Measurements from ENCODE around the gene UNC13D. TPM values are rescaled to one million over a fixed set of nuclear protein-coding genes. Genes with fewer than 3 reads are reported as not detected.

Gene UNC13D
- total and polyA plus RNA-seq, 9 of the 15 experiments (the other 6 are each of a cell fraction or from before 2014, with no cell fraction given): 0.86 to 244 (median 69.2) TPM

- TF ChIP-seq ATF2 (CRISPR knock-in tag; IDR thresholded peaks at IDR 0.05) (no peak), SMARCA4 (IDR thresholded peaks at IDR 0.05) (no peak), NCOA6 (IDR thresholded peaks at IDR 0.05) (no peak), ZNF253 (CRISPR knock-in tag; conservative IDR thresholded peaks at IDR 0.05) (no peak), MXI1 (IDR thresholded peaks at IDR 0.05; ENCODE audit: low read depth, low read length) (no peak), ELF4 (CRISPR knock-in tag; IDR thresholded peaks at IDR 0.05) (no peak), XRCC3 (IDR thresholded peaks at IDR 0.05) (no peak), DPF2 (IDR thresholded peaks at IDR 0.05) (no peak), XRCC5 (IDR thresholded peaks at IDR 0.05; ENCODE audit: low read depth, low read length) (0 out of 2 replicates have a peak, but pooled peaks have one; percentile 80), RBM34 (IDR thresholded peaks at IDR 0.05; ENCODE audit: borderline replicate concordance, insufficient read depth, low read length) (no peak), KLF1 (tag; IDR thresholded peaks at IDR 0.05) (no peak), BRD4 (IDR thresholded peaks at IDR 0.05) (no peak), ZNF57 (CRISPR knock-in tag; IDR thresholded peaks at IDR 0.05) (no peak), ZNF175 (CRISPR knock-in tag; IDR thresholded peaks at IDR 0.05; ENCODE audit: low read depth) (no peak), ZEB2 (IDR thresholded peaks at IDR 0.05) (peak; percentile 60; the same call in 1 of the 2 replicates), TGIF2 (CRISPR knock-in tag; IDR thresholded peaks at IDR 0.05) (no peak), ATF3 (IDR thresholded peaks at IDR 0.05) (no peak), ATF3 (CRISPR knock-in tag; conservative IDR thresholded peaks at IDR 0.05) (no peak), ZNF445 (CRISPR knock-in tag; IDR thresholded peaks at IDR 0.05; ENCODE audit: low read depth) (no peak), PHTF2 (CRISPR knock-in tag; IDR thresholded peaks at IDR 0.05) (no peak)
- TF ChIP-seq, protein P1, sequence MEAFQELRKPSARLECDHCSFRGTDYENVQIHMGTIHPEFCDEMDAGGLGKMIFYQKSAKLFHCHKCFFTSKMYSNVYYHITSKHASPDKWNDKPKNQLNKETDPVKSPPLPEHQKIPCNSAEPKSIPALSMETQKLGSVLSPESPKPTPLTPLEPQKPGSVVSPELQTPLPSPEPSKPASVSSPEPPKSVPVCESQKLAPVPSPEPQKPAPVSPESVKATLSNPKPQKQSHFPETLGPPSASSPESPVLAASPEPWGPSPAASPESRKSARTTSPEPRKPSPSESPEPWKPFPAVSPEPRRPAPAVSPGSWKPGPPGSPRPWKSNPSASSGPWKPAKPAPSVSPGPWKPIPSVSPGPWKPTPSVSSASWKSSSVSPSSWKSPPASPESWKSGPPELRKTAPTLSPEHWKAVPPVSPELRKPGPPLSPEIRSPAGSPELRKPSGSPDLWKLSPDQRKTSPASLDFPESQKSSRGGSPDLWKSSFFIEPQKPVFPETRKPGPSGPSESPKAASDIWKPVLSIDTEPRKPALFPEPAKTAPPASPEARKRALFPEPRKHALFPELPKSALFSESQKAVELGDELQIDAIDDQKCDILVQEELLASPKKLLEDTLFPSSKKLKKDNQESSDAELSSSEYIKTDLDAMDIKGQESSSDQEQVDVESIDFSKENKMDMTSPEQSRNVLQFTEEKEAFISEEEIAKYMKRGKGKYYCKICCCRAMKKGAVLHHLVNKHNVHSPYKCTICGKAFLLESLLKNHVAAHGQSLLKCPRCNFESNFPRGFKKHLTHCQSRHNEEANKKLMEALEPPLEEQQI (IDR thresholded peaks at IDR 0.05): no peak
- TF ChIP-seq, protein P2, sequence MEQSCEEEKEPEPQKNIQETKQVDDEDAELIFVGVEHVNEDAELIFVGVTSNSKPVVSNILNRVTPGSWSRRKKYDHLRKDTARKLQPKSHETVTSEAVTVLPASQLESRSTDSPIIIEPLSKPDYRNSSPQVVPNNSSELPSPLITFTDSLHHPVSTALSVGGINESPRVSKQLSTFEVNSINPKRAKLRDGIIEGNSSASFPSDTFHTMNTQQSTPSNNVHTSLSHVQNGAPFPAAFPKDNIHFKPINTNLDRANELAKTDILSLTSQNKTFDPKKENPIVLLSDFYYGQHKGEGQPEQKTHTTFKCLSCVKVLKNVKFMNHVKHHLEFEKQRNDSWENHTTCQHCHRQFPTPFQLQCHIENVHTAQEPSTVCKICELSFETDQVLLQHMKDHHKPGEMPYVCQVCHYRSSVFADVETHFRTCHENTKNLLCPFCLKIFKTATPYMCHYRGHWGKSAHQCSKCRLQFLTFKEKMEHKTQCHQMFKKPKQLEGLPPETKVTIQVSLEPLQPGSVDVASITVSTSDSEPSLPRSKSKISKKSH (CRISPR knock-in tag; IDR thresholded peaks at IDR 0.05): no peak
- TF ChIP-seq, protein P3, sequence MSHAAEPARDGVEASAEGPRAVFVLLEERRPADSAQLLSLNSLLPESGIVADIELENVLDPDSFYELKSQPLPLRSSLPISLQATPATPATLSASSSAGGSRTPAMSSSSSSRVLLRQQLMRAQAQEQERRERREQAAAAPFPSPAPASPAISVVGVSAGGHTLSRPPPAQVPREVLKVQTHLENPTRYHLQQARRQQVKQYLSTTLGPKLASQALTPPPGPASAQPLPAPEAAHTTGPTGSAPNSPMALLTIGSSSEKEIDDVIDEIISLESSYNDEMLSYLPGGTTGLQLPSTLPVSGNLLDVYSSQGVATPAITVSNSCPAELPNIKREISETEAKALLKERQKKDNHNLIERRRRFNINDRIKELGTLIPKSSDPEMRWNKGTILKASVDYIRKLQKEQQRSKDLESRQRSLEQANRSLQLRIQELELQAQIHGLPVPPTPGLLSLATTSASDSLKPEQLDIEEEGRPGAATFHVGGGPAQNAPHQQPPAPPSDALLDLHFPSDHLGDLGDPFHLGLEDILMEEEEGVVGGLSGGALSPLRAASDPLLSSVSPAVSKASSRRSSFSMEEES (CRISPR knock-in tag; IDR thresholded peaks at IDR 0.05): no peak
Observed at GRCh38 chr17:75848523-75849278, 4.5 kb upstream of the UNC13D start (continued).
